H9 (cell line): ENCODE results near the gene HOXB6. TPM values are rescaled to one million over a fixed set of nuclear protein-coding genes. Genes with fewer than 3 reads are reported as not detected.
A peak's percentile ranks its signal among the peaks of the same experiment; 100 is the strongest.

Source experiments
- DNase-seq: peaks from one replicate; pipeline ENCODE4 v3.0.0-alpha.2; 2017
- H2AFZ ChIP-seq: one replicate; pipeline ENCODE4 v1.6.1; 2013; ENCODE audit warnings: mild to moderate bottlenecking, low read length, control low read depth, moderate library complexity
- H2AK5ac ChIP-seq: 2 replicates; pipeline ENCODE4 v1.6.1; 2013; ENCODE audit warnings: low read length, control low read depth, mixed read lengths; ENCODE audit not compliant: insufficient read length
- H2BK120ac ChIP-seq: one replicate; pipeline ENCODE4 v1.6.1; 2013; ENCODE audit warnings: low read depth, mild to moderate bottlenecking, low read length, control low read depth, inconsistent platforms; ENCODE audit not compliant: poor library complexity, severe bottlenecking
- H2BK12ac ChIP-seq: 2 replicates; pipeline ENCODE4 v1.6.1; 2013; ENCODE audit warnings: low read length, control low read depth, mixed read lengths, low read depth; ENCODE audit not compliant: insufficient read length
- H2BK15ac ChIP-seq: 2 replicates; pipeline ENCODE4 v1.6.1; 2013; ENCODE audit warnings: low read depth, low read length, control low read depth
- H2BK20ac ChIP-seq: one replicate; pipeline ENCODE4 v1.6.1; 2013; ENCODE audit warnings: low read depth, mild to moderate bottlenecking, low read length, control low read depth, inconsistent platforms; ENCODE audit not compliant: poor library complexity, severe bottlenecking
- H2BK5ac ChIP-seq: 2 replicates; pipeline ENCODE4 v1.6.1; 2013; ENCODE audit warnings: low read length, control low read depth, mixed read lengths; ENCODE audit not compliant: insufficient read length
- H3K14ac ChIP-seq: 2 replicates; pipeline ENCODE4 v1.6.1; 2013; ENCODE audit warnings: low read length, control low read depth; ENCODE audit not compliant: insufficient read depth
- H3K18ac ChIP-seq: 2 replicates; pipeline ENCODE4 v1.6.1; 2013; ENCODE audit warnings: low read depth, mild to moderate bottlenecking, mixed read lengths, low read length, control low read depth; ENCODE audit not compliant: insufficient read length
- H3K23ac ChIP-seq: 2 replicates; pipeline ENCODE4 v1.6.1; 2013; ENCODE audit warnings: low read length, control low read depth, mixed read lengths, low read depth; ENCODE audit not compliant: insufficient read length
- H3K23me2 ChIP-seq: 2 replicates; pipeline ENCODE4 v1.6.1; 2013; ENCODE audit warnings: low read depth, mild to moderate bottlenecking, mixed read lengths, low read length, control low read depth; ENCODE audit not compliant: insufficient read length, poor library complexity, severe bottlenecking
- H3K27ac ChIP-seq: 2 replicates; pipeline ENCODE4 v1.5.1; 2013; ENCODE audit warnings: low read length, control low read depth, mixed read lengths, low read depth; ENCODE audit not compliant: insufficient read length
- H3K27me3 ChIP-seq: 2 replicates; pipeline ENCODE4 v1.6.1; 2013; ENCODE audit warnings: low read length, control low read depth, inconsistent platforms; ENCODE audit not compliant: insufficient read depth
- H3K4ac ChIP-seq: 2 replicates; pipeline ENCODE4 v1.6.1; 2013; ENCODE audit warnings: low read depth, mild to moderate bottlenecking, control low read depth, inconsistent platforms, low read length, moderate library complexity
- H3K4me1 ChIP-seq: 2 replicates; pipeline ENCODE4 v1.6.1; 2013; ENCODE audit warnings: low read length, control low read depth, inconsistent platforms; ENCODE audit not compliant: insufficient read depth
- H3K4me2 ChIP-seq: 2 replicates; pipeline ENCODE4 v1.6.1; 2013; ENCODE audit warnings: low read length, control low read depth, mixed read lengths; ENCODE audit not compliant: insufficient read length, insufficient read depth
- H3K56ac ChIP-seq: 2 replicates; pipeline ENCODE4 v1.6.1; 2013; ENCODE audit warnings: low read depth, mild to moderate bottlenecking, mixed read lengths, low read length, control low read depth; ENCODE audit not compliant: insufficient read length
- H3K79me1 ChIP-seq: 2 replicates; pipeline ENCODE4 v1.6.1; 2013; ENCODE audit warnings: low read depth, mild to moderate bottlenecking, moderate library complexity, low read length, control low read depth, inconsistent platforms; ENCODE audit not compliant: insufficient read depth, poor library complexity, severe bottlenecking
- H3K79me2 ChIP-seq: 2 replicates; pipeline ENCODE4 v1.6.1; 2013; ENCODE audit warnings: low read length, control low read depth, inconsistent platforms; ENCODE audit not compliant: insufficient read depth
- H3K9ac ChIP-seq: 2 replicates; pipeline ENCODE4 v1.6.1; 2013; ENCODE audit warnings: low read length, control low read depth, mixed read lengths; ENCODE audit not compliant: insufficient read length; ENCODE audit errors: extremely low read depth
- H3K9me3 ChIP-seq: one replicate; pipeline ENCODE4 v1.6.1; 2013; ENCODE audit warnings: low read depth, low read length, inconsistent platforms; ENCODE audit not compliant: control insufficient read depth
- H3T11ph ChIP-seq: one replicate; pipeline ENCODE4 v1.6.1; 2013; ENCODE audit warnings: mild to moderate bottlenecking, low read length, control low read depth, inconsistent platforms
- H4K20me1 ChIP-seq: one replicate; pipeline ENCODE4 v1.6.1; 2013; ENCODE audit not compliant: control insufficient read depth, insufficient read length, insufficient read depth
- H4K5ac ChIP-seq: 2 replicates; pipeline ENCODE4 v1.6.1; 2013; ENCODE audit warnings: low read depth, mild to moderate bottlenecking, mixed read lengths, low read length, control low read depth; ENCODE audit not compliant: insufficient read length
- H4K8ac ChIP-seq: replicated peaks from 2 replicates; pipeline ENCODE4 v1.6.1; 2013; ENCODE audit warnings: low read length, control low read depth, mixed read lengths, low read depth; ENCODE audit not compliant: insufficient read length
- H4K91ac ChIP-seq: 2 replicates; pipeline ENCODE4 v1.6.1; 2013; ENCODE audit warnings: low read depth, mild to moderate bottlenecking, moderate library complexity, mixed read lengths, low read length, control low read depth; ENCODE audit not compliant: insufficient read length
- H3K27ac Mint-ChIP-seq, 3 experiments: 2 replicates in 2 of 3; 3 replicates in 1 of 3; pipeline ENCODE4 v1.8.0; 2020 to 2021; ENCODE audit warnings: mixed read lengths in 3 of 3, mild to moderate bottlenecking in 1 of 3, moderate library complexity in 1 of 3
- H3K27me3 Mint-ChIP-seq: 2 replicates; pipeline ENCODE4 v1.8.0; 2021; ENCODE audit warnings: low read depth, mild to moderate bottlenecking, moderate library complexity, mixed read lengths
- H3K36me3 Mint-ChIP-seq, 3 experiments: 2 replicates in 2 of 3; 3 replicates in 1 of 3; pipeline ENCODE4 v1.8.0; 2020 to 2021; ENCODE audit warnings: low read depth in 3 of 3, mixed read lengths in 3 of 3; ENCODE audit not compliant: insufficient read depth in 1 of 3
- H3K4me1 Mint-ChIP-seq, 2 experiments: 2 replicates each; pipeline ENCODE4 v1.8.0; 2020; ENCODE audit warnings: mixed read lengths in 2 of 2
- H3K4me3 Mint-ChIP-seq, 2 experiments: 2 replicates in 1 of 2; 3 replicates in 1 of 2; pipeline ENCODE4 v1.8.0; 2020 to 2021; ENCODE audit warnings: mild to moderate bottlenecking in 2 of 2, mixed read lengths in 2 of 2, moderate library complexity in 1 of 2
- H3K9me3 Mint-ChIP-seq, 2 experiments: 2 replicates in 1 of 2; 3 replicates in 1 of 2; pipeline ENCODE4 v1.8.0; 2020; ENCODE audit warnings: mild to moderate bottlenecking in 2 of 2, mixed read lengths in 2 of 2, moderate library complexity in 1 of 2
- WGBS: extraction: QIAGEN DNeasy Blood & Tissue Kit; methylation state at CpG from one replicate; pipeline ENCODE4 v1.1.7; 2013; ENCODE audit warnings: missing lambda C conversion rate, low lambda C conversion rate, mixed read lengths; ENCODE audit not compliant: insufficient read length; ENCODE audit errors: extremely low coverage; 5-methylcytosine and 5-hydroxymethylcytosine counted together
- total RNA-seq: library from RNA; stranded (reverse); gene quantifications from 2 replicates; pipeline ENCODE4 v1.2.1, GENCODE V29; 2021
- TF ChIP-seq, protein P1 (sequence below): fragments of 200-600 bp; sonication (generic); conservative IDR thresholded peaks from 3 replicates; pipeline ENCODE4 v1.8.0; 2021; ENCODE audit warnings: antibody characterized with exemption, mild to moderate bottlenecking

The HOXB6 gene
- total RNA-seq, 1 experiment from 2014 or later = not detected

DNA sequence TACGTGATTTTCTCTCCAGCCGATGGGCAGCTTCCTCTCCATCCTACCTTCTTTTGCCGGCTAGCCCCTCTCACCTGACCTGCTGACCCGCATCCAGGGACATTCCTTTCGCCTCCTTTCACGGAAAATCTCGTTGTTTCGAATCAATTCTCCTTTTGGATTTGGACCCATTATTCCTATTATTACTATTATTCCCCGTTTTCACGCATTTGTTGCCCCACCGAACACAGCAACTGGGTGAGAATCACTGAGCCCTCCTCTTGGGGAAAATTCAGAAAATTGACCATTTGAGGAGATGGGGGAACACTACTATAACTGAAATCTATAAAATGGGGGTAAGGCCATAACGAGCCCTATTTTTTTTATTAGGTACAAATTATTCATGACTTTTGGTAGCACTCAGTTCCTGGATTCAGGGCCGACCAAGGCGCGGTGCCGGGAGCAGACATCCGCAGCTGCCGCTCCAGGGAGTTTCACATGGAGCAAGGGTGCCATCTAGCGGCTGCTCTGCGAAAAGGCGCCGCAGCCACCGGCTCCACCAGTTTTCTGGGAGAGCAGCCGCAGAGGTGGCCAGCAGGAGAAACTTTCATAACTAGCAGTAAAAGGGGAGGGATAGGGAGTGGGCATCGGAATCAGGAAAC, 13.6 kb upstream of the HOXB6 start:
- Histone ChIP-seq H3K14ac (no peak overlapping the region), H3K4ac (no peak overlapping the region), H3K27me3 (peaks cover 97% of the 10 kb centered on the region), H2BK12ac (no peak overlapping the region), H2BK20ac (no peak overlapping the region), H2AK5ac (no peak overlapping the region), H4K91ac (no peak overlapping the region), H2AFZ (no peak overlapping the region), H3K4me1 (no peaks in the 10 kb centered on the region), H3K56ac (no peak overlapping the region), H4K5ac (no peak overlapping the region), H3K18ac (no peak overlapping the region), H3K79me2 (no peaks in the 10 kb centered on the region), H3K23ac (no peak overlapping the region), H3K79me1 (no peaks in the 10 kb centered on the region), H3K23me2 (no peaks in the 10 kb centered on the region), H4K20me1 (no peaks in the 10 kb centered on the region), H3K9me3 (no peaks in the 10 kb centered on the region), H3K27ac (no peak overlapping the region), H4K8ac (no peak overlapping the region), H2BK5ac (no peak overlapping the region), H2BK15ac (no peak overlapping the region), H2BK120ac (no peak overlapping the region), H3K9ac (no peak overlapping the region), H3K4me2 (no peak overlapping the region), H3T11ph (no peak overlapping the region)
- Mint-ChIP-seq H3K4me1 (peaks cover 0 to 18% of the 10 kb centered on the region in 2 experiments; a peak in 2 of 4 replicates), H3K27ac (no peak overlapping the region), H3K9me3 (peaks cover 3 to 35% of the 10 kb centered on the region in 2 experiments; a peak in 3 of 5 replicates), H3K4me3 (peak overlapping the region in 1 of 2 experiments; percentile 46; a peak in 1 of 5 replicates), H3K36me3 (peaks cover 0 to 2% (median 0%) of the 10 kb centered on the region in 3 experiments; a peak in 1 of 7 replicates), H3K27me3 (peaks cover 100% of the 10 kb centered on the region)
- WGBS = no CpG with 5 or more reads among the region's 25 CpGs
- TF ChIP-seq, protein P1, sequence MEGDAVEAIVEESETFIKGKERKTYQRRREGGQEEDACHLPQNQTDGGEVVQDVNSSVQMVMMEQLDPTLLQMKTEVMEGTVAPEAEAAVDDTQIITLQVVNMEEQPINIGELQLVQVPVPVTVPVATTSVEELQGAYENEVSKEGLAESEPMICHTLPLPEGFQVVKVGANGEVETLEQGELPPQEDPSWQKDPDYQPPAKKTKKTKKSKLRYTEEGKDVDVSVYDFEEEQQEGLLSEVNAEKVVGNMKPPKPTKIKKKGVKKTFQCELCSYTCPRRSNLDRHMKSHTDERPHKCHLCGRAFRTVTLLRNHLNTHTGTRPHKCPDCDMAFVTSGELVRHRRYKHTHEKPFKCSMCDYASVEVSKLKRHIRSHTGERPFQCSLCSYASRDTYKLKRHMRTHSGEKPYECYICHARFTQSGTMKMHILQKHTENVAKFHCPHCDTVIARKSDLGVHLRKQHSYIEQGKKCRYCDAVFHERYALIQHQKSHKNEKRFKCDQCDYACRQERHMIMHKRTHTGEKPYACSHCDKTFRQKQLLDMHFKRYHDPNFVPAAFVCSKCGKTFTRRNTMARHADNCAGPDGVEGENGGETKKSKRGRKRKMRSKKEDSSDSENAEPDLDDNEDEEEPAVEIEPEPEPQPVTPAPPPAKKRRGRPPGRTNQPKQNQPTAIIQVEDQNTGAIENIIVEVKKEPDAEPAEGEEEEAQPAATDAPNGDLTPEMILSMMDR = peak; percentile 98
- DNase-seq = peak; percentile 93
